A673 (cell line): ENCODE data around the gene VRK2. TPM values are rescaled to one million over a fixed set of nuclear protein-coding genes. Genes with fewer than 3 reads are reported as not detected.

Source experiments
- BruUV-seq: library from RNA; stranded (reverse); fragments of 400-500 nt; replicated peaks from 2 replicates; lab custom pipeline; 2021; lab: Mats Ljungman, UMichigan
- CTCF ChIA-PET: fragments of 300-600 bp; sonication (Branson Sonifier 250); formaldehyde crosslinking; loops from one replicate; lab custom pipeline; 2022; ENCODE audit warnings: antibody characterized with exemption; lab: Charles Lee
- POLR2A ChIA-PET: fragments of 300-600 bp; sonication (Branson Sonifier 250); formaldehyde crosslinking; loops from one replicate; lab custom pipeline; 2022; ENCODE audit warnings: antibody characterized with exemption; ENCODE audit not compliant: low non-redundant PET; lab: Charles Lee
- DNase-seq: peaks from one replicate; pipeline ENCODE4 v3.0.0-alpha.2; 2015; ENCODE audit warnings: low spot score
- H3K27ac ChIP-seq: fragments of 200-600 bp; sonication (generic); 2 replicates; pipeline ENCODE4 v1.5.1; 2016; ENCODE audit warnings: mixed run types, low read depth, mild to moderate bottlenecking, mixed read lengths, antibody characterized with exemption, low read length; ENCODE audit not compliant: poor library complexity, severe bottlenecking
- H3K27me3 ChIP-seq: fragments of 200-600 bp; sonication (generic); replicated peaks from 2 replicates; pipeline ENCODE4 v1.6.1; 2017; ENCODE audit warnings: mixed run types, low read depth, mild to moderate bottlenecking, mixed read lengths, antibody characterized with exemption, low read length; ENCODE audit not compliant: insufficient read depth, poor library complexity
- H3K36me3 ChIP-seq: fragments of 200-600 bp; sonication (generic); 2 replicates; pipeline ENCODE4 v1.6.1; 2016; ENCODE audit warnings: mixed run types, mild to moderate bottlenecking, mixed read lengths, antibody characterized with exemption, low read length; ENCODE audit not compliant: insufficient read depth, poor library complexity, severe bottlenecking
- H3K4me1 ChIP-seq: fragments of 200-600 bp; sonication (generic); 2 replicates; pipeline ENCODE4 v1.6.1; 2017; ENCODE audit warnings: mixed run types, mild to moderate bottlenecking, mixed read lengths, antibody characterized with exemption, low read length; ENCODE audit not compliant: insufficient read depth, poor library complexity, severe bottlenecking
- H3K4me3 ChIP-seq: fragments of 200-600 bp; sonication (generic); 2 replicates; pipeline ENCODE4 v1.5.1; 2016; ENCODE audit warnings: low read depth, mixed run types, mild to moderate bottlenecking, mixed read lengths, low read length; ENCODE audit not compliant: poor library complexity, severe bottlenecking
- H3K9me3 ChIP-seq: fragments of 200-600 bp; sonication (generic); 2 replicates; pipeline ENCODE4 v1.6.1; 2016; ENCODE audit warnings: mixed run types, low read depth, mild to moderate bottlenecking, mixed read lengths, antibody characterized with exemption, low read length; ENCODE audit not compliant: poor library complexity, severe bottlenecking
- EZH2 ChIP-seq: fragments of 200-600 bp; sonication (generic); IDR thresholded peaks from 2 replicates; pipeline ENCODE4 v1.6.1; 2017; ENCODE audit warnings: borderline replicate concordance, low read depth, mild to moderate bottlenecking, mixed read lengths, antibody characterized with exemption, low read length; ENCODE audit not compliant: poor library complexity, severe bottlenecking
- intact Hi-C: fragments of 100-400 bp; cut with micrococcal nuclease; formaldehyde crosslinking; loops from one replicate; pipeline ENCODE4 v1.10.0; 2022; ENCODE audit not compliant: unreplicated experiment
- total RNA-seq: library from RNA; stranded (reverse); gene quantifications from 2 replicates; pipeline ENCODE4 v1.2.3, GENCODE V29; 2021
- TF ChIP-seq, protein P1 (sequence below): fragments of 300-800, 200-600 bp; sonication (generic); conservative IDR thresholded peaks from 2 replicates; pipeline ENCODE4 v1.5.1; 2017; ENCODE audit warnings: low read depth, mild to moderate bottlenecking, antibody characterized with exemption, low read length, moderate library complexity, mixed read lengths

VRK2 gene
- total RNA-seq, 1 experiment from 2014 or later = 16.1 TPM

DNA sequence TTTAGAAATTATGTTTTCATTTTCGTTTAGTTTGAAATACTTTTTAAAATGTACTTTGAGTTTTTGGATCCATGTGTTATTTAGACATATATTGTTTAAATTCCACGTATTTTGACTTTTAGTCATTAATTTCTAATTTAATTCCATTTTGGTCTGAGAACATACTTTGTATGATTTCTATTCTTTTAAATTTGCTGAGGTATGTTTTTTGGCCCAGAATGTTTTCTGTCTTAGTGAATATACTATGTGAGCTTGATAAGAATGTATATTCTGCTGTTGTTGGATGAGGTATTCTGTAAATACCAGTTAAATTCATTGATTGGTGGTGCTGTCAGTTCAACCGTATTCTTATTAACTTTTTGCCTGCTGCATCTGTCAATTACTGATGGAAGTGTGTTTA lies 26.4 kb downstream of the VRK2 start:
- Histone ChIP-seq H3K27ac (no peak overlapping the region), H3K9me3 (no peaks in the 10 kb centered on the region), H3K4me3 (no peak overlapping the region), H3K4me1 (no peaks in the 10 kb centered on the region), H3K36me3 (no peaks in the 10 kb centered on the region), H3K27me3 (no peaks in the 10 kb centered on the region)
- intact Hi-C loops = no loop called here
- no peak for DNase-seq
- no TSS peak for BruUV-seq
- POLR2A ChIA-PET = no interaction called here
- TF ChIP-seq EZH2 = no peak
- TF ChIP-seq, protein P1, sequence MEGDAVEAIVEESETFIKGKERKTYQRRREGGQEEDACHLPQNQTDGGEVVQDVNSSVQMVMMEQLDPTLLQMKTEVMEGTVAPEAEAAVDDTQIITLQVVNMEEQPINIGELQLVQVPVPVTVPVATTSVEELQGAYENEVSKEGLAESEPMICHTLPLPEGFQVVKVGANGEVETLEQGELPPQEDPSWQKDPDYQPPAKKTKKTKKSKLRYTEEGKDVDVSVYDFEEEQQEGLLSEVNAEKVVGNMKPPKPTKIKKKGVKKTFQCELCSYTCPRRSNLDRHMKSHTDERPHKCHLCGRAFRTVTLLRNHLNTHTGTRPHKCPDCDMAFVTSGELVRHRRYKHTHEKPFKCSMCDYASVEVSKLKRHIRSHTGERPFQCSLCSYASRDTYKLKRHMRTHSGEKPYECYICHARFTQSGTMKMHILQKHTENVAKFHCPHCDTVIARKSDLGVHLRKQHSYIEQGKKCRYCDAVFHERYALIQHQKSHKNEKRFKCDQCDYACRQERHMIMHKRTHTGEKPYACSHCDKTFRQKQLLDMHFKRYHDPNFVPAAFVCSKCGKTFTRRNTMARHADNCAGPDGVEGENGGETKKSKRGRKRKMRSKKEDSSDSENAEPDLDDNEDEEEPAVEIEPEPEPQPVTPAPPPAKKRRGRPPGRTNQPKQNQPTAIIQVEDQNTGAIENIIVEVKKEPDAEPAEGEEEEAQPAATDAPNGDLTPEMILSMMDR = no peak
- CTCF ChIA-PET = no interaction called here

DNA sequence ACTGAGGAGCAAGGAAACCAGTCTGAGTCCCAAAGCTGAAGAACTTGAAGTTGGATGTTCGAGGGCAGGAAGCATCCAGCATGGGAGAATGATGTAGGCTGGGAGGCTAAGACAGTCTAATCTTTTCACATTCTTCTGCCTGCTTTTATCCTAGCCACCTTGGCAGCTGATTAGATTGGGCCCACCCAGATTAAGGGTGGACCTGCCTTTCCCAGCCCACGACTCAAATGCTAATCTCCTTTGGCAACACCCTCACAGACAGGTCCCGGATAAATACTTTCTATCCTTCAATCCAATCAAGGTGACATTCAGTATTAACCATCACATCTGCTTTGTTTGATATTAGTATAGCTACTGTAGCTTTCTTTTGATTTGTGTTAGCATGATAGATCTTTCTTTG lies 27.1 kb downstream of the VRK2 start:
- no peaks in the 10 kb centered on the region for H3K9me3 ChIP-seq
- H3K4me1 ChIP-seq = no peaks in the 10 kb centered on the region
- CTCF ChIA-PET = no interaction called here
- intact Hi-C loops = no loop called here
- H3K27me3 ChIP-seq = no peaks in the 10 kb centered on the region
- no peaks in the 10 kb centered on the region for H3K36me3 ChIP-seq
- POLR2A ChIA-PET = no interaction called here
- no TSS peak for BruUV-seq
- DNase-seq = no peak
- TF ChIP-seq, protein P1 = no peak
- TF ChIP-seq EZH2 = no peak
- H3K4me3 ChIP-seq = no peak overlapping the region
- no peak overlapping the region for H3K27ac ChIP-seq

DNA sequence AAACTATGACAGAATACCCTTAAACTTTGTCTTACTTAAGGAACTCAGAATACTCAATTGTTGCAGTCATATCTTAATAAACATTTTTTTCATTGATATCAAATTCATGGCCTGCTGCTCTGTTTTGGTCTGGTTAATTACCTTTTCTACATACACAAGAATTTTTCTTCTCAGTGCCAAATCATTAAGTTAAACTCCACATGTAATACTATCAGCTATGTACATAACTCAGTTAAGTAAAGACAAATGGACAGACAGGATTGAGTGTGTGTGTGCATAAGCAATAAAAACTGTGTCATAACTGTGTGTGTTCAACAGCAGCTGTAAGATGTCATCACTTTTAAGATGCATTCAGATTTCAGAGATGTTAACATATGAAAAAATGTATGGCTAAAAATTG lies 34.4 kb downstream of the VRK2 start:
- Histone ChIP-seq H3K4me1 (peaks cover 3% of the 10 kb centered on the region), H3K27ac (no peak overlapping the region), H3K4me3 (no peak overlapping the region), H3K36me3 (no peaks in the 10 kb centered on the region), H3K27me3 (no peaks in the 10 kb centered on the region), H3K9me3 (no peaks in the 10 kb centered on the region)
- intact Hi-C loops = no loop called here
- no peak for TF ChIP-seq EZH2
- TF ChIP-seq, protein P1 = no peak
- DNase-seq = no peak
- POLR2A ChIA-PET = no interaction called here
- CTCF ChIA-PET = no interaction called here
- BruUV-seq = no TSS peak
